ENCODE measurements around the gene TRAF5.

TRAF5 gene

DNA sequence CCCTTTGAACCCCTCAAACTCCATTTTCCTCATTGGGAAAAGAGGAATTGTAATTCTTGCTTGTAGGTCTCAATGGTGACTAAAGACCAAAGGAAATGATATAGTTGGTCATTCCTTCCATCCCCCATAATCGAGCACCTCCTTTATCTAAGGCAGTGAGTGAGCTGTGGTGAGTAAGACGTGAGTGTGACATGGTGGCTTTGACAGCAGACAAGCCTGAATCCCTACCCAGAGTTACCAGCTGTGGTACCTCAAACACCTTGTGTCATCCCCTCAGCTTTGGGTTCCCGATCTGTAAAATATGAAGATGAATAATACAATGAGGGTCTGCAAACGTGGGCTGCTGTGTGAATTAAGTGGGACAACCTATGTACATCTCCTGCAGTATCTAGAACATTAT is 8.4 kb downstream of the TRAF5 start:
- ChIA-PET POLR2A (no interaction called here), CTCF (no interaction called here)
- no peak for TF ChIP-seq ELF4 (IDR thresholded peaks at IDR 0.05)
- TF ChIP-seq HDGF (IDR thresholded peaks at IDR 0.05; ENCODE audit: borderline replicate concordance) = no peak
- TF ChIP-seq, protein P1, sequence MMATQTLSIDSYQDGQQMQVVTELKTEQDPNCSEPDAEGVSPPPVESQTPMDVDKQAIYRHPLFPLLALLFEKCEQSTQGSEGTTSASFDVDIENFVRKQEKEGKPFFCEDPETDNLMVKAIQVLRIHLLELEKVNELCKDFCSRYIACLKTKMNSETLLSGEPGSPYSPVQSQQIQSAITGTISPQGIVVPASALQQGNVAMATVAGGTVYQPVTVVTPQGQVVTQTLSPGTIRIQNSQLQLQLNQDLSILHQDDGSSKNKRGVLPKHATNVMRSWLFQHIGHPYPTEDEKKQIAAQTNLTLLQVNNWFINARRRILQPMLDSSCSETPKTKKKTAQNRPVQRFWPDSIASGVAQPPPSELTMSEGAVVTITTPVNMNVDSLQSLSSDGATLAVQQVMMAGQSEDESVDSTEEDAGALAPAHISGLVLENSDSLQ (IDR thresholded peaks at IDR 0.05) = no peak
- no peak for TF ChIP-seq NFRKB (IDR thresholded peaks at IDR 0.05)
- no peak for TF ChIP-seq FOXA1 (IDR thresholded peaks at IDR 0.05)
- TF ChIP-seq SP1 (IDR thresholded peaks at IDR 0.05) = no peak
- TF ChIP-seq CTBP1 (IDR thresholded peaks at IDR 0.05; ENCODE audit: borderline replicate concordance) = no peak
- TF ChIP-seq ARNT (IDR thresholded peaks at IDR 0.05) = no peak
- no peak for TF ChIP-seq FOXM1 (IDR thresholded peaks at IDR 0.05; ENCODE audit: borderline replicate concordance)
- no peak for TF ChIP-seq ZNF384 (IDR thresholded peaks at IDR 0.05)
- TF ChIP-seq SUZ12 (IDR thresholded peaks at IDR 0.05) = no peak
- TF ChIP-seq LEF1 (IDR thresholded peaks at IDR 0.05; ENCODE audit: borderline replicate concordance) = no peak
- no peak for TF ChIP-seq BHLHE40 (IDR thresholded peaks at IDR 0.05; ENCODE audit: borderline replicate concordance)
- no peak for TF ChIP-seq TARDBP (IDR thresholded peaks at IDR 0.05)
- no peak for TF ChIP-seq L3MBTL2 (conservative IDR thresholded peaks at IDR 0.05)
- no peak for TF ChIP-seq FOXK2 (IDR thresholded peaks at IDR 0.05)
- DNase-seq (ENCODE audit: extremely low spot score) = no peak

DNA sequence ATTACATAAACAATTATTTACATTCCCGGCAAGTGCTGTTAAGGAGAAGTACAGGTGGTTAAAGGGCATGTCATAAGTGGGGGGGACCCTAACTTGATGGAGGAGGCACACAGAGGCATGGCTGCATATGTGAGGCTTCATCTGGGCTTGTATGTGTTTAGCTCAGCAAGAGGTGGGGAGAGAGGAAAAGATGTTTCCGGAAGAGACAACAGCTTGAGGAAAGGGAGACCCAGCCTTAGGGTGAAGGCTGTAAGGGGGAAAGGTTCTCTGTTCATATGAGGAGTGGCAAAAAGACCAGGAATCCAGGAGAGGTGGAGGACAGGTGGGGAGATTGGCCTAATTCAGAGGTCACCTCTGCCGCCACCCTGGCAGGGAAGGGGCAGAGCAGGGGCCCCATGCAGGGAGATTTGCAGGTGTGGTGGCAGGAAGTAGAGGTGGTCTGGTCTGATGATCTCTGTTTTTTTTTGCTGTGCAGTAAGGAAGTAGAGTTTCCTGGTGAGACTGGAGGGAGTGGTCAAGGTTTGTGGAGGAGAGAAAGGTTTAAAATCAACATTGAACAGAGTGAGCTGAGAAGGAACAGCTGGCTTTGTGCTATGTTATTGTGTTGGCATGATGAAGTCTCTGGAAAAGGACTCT is 9.0 kb downstream of the TRAF5 start:
- ChIA-PET CTCF (no interaction called here), POLR2A (interaction anchor here (1.2 kb wide), 1 partner anchor 10 kb away, joined by 3 read pairs; no protein-coding TSS in a partner anchor)
- no peak for DNase-seq (ENCODE audit: extremely low spot score)

DNA sequence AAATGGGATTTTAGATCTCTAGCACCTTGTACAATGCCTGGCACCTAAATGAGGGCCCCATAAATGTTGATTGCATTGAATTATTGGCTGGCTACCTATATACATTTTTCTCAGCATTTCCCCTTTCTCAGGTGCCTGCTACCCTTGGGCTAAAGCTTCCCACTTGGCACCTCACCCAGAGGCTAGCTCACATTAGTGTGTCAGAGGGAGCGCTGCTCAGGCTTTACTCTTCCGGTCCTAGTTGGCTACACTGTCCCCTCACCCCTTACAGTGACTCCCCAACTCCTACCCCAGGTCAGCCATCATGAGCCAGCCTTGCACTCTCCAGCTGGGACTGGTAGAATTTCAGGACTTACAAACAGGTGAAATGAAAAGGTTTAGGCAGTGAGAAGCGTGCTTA is 9.5 kb downstream of the TRAF5 start:
- ChIA-PET CTCF (no interaction called here), POLR2A (interaction anchor here (1.2 kb wide), 1 partner anchor 10 kb away, joined by 3 read pairs; no protein-coding TSS in a partner anchor)
- no peak for DNase-seq (ENCODE audit: extremely low spot score)
- TF ChIP-seq, protein P1 (IDR thresholded peaks at IDR 0.05) = no peak
- no peak for TF ChIP-seq LEF1 (IDR thresholded peaks at IDR 0.05; ENCODE audit: borderline replicate concordance)
- no peak for TF ChIP-seq CTBP1 (IDR thresholded peaks at IDR 0.05; ENCODE audit: borderline replicate concordance)
- TF ChIP-seq ELF4 (IDR thresholded peaks at IDR 0.05) = no peak
- no peak for TF ChIP-seq TARDBP (IDR thresholded peaks at IDR 0.05)
- no peak for TF ChIP-seq NFRKB (IDR thresholded peaks at IDR 0.05)
- TF ChIP-seq FOXA1 (IDR thresholded peaks at IDR 0.05) = no peak
- no peak for TF ChIP-seq FOXM1 (IDR thresholded peaks at IDR 0.05; ENCODE audit: borderline replicate concordance)
- no peak for TF ChIP-seq SUZ12 (IDR thresholded peaks at IDR 0.05)
- no peak for TF ChIP-seq FOXK2 (IDR thresholded peaks at IDR 0.05)
- TF ChIP-seq ARNT (IDR thresholded peaks at IDR 0.05) = no peak

More for the DNA sequence above, 9.0 kb downstream of the TRAF5 start:
- TF ChIP-seq TARDBP (IDR thresholded peaks at IDR 0.05) (no peak), NFRKB (IDR thresholded peaks at IDR 0.05) (no peak), SP1 (IDR thresholded peaks at IDR 0.05) (no peak), ARNT (IDR thresholded peaks at IDR 0.05) (no peak), CTBP1 (IDR thresholded peaks at IDR 0.05; ENCODE audit: borderline replicate concordance) (no peak), FOXM1 (IDR thresholded peaks at IDR 0.05; ENCODE audit: borderline replicate concordance) (no peak)

DNA sequence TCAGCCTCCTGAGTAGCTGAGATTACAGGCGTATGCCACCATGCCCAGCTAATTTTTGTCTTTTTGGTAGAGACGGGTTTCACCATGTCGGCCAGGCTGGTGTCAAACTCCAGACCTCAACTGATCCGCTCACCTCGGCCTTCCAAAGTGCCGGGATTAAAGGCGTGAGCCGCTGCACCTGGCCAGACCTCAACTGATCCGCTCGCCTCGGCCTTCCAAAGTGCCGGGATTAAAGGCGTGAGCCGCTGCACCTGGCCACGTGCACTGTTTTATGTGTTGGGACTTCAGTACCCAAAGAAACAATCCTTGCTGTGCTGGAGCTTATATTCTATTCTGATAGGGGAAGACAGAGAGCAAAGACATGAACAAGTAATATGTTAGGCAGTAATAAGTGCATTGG is 10.1 kb downstream of the TRAF5 start:
- ChIA-PET CTCF (no interaction called here), POLR2A (interaction anchor here (1.2 kb wide), 1 partner anchor 11 kb away, joined by 3 read pairs; no protein-coding TSS in a partner anchor)
- TF ChIP-seq FOXA1 (IDR thresholded peaks at IDR 0.05) (no peak), ELF4 (IDR thresholded peaks at IDR 0.05) (no peak), ARNT (IDR thresholded peaks at IDR 0.05) (no peak), SP1 (IDR thresholded peaks at IDR 0.05) (no peak), FOXM1 (IDR thresholded peaks at IDR 0.05; ENCODE audit: borderline replicate concordance) (no peak), HDGF (IDR thresholded peaks at IDR 0.05; ENCODE audit: borderline replicate concordance) (no peak), ZNF384 (IDR thresholded peaks at IDR 0.05) (no peak), CTBP1 (IDR thresholded peaks at IDR 0.05; ENCODE audit: borderline replicate concordance) (no peak), LEF1 (IDR thresholded peaks at IDR 0.05; ENCODE audit: borderline replicate concordance) (no peak), NFRKB (IDR thresholded peaks at IDR 0.05) (no peak)
- TF ChIP-seq, protein P1 (IDR thresholded peaks at IDR 0.05) = no peak
- no peak for DNase-seq (ENCODE audit: extremely low spot score)

DNA sequence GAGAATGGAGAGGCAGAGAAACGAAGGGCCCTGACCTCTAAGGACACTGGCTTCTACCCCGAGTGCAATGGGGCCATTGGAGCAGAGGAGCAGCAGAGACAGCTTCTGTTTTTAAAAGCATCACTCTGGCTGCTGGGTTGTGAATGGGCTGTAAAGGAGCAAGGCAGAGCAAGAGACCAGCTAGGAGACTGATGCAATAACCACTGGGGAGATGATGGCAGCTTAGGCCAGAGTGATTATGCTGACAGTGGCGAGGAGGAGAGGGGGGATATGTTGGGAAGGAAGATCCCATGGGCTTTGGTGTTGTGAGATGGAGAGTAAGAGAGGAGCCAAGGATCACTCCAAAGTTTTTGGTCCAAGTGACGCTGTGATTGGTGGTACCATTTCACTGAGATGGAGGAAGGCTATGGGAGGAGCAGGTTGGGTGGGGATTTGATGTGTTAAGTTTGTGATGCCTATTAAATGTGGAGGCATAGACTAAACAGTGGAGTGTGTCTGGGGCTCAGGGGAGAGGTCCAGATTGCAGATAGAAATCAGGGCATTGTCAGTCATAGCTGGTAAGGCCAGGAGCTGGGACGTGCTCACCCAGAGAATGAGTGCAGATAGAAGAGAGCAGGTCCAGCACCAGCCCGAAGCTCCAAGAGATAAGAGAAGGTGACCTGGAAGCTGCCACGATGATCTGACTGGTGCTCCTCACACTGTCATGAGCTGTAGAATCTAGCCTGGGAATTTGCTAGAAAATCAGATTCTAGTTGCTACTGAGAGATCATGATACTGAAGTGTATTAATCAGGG is 11.0 kb downstream of the TRAF5 start:
- DNase-seq (ENCODE audit: extremely low spot score) = no peak
- CTCF ChIA-PET = no interaction called here
- POLR2A ChIA-PET = no interaction called here
- TF ChIP-seq FOXK2 (IDR thresholded peaks at IDR 0.05) (no peak), NFRKB (IDR thresholded peaks at IDR 0.05) (no peak), HDGF (IDR thresholded peaks at IDR 0.05; ENCODE audit: borderline replicate concordance) (no peak)

DNA sequence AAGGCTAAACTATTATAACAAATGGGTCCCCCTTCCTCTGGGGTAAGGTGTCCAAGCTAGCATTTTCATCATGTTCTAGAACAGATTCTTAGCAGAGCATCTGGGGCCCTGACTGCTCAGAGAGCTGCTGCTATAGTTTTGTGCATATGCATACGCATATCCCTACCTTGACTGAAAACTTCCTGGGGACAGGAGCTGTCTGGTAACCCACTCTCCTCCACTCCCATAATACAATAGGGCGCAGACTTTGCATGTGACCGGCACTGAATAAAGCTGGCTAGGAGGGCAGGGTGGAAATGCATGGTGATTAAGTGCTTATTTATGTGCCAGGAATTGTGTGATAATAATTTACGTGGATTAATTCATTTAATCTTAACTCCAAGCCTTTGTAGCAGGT is 11.6 kb downstream of the TRAF5 start:
- ChIA-PET POLR2A (no interaction called here), CTCF (interaction anchor here (0.9 kb wide), 1 partner anchor 16 kb away, joined by 3 read pairs; no protein-coding TSS in a partner anchor)
- DNase-seq (ENCODE audit: extremely low spot score) = no peak
- TF ChIP-seq ARNT (IDR thresholded peaks at IDR 0.05) = no peak
- no peak for TF ChIP-seq HDGF (IDR thresholded peaks at IDR 0.05; ENCODE audit: borderline replicate concordance)
- TF ChIP-seq, protein P1 (IDR thresholded peaks at IDR 0.05) = no peak
- no peak for TF ChIP-seq CTBP1 (IDR thresholded peaks at IDR 0.05; ENCODE audit: borderline replicate concordance)
- TF ChIP-seq ZNF384 (IDR thresholded peaks at IDR 0.05) = no peak

All from HEK293T (cell line).